Hippocampal formation (tissue), 2 donors: ENCODE data around the gene BRSK2.

Source experiments
- DNase-seq, 2 donors: peaks; one replicate each; lab custom pipeline; 2025; lab: John Stamatoyannopoulos, UW

BRSK2 gene

DNA sequence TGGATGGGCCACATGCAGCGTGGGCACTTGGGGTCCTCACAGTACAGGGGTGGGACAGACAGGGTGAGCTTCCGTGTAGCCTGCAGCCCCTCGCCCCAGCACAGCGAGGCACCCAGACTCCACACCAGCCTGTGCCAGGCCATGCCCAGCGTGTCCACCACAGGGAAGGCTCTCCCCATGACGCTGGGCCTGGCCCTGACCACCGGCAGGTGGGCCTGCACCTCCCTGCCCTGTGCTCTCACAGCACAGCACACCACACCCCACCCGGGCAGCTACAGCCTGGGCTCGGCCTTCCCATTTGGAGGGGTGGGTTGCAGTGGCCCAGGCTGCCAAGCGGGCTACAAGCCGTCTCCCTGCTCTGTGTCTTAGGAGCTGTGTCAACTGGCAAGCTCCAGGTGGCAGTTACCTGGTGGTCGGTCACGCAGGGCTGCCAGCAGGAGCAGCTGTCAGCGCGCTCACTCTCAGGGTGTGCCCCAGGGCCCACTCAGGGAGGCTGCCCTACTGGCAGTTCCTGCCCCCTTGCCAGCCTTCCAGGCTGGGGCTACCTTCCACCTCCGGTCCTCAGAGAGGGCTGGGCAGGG, 92.2 kb downstream of the BRSK2 start:
- DNase-seq, result no peak

DNA sequence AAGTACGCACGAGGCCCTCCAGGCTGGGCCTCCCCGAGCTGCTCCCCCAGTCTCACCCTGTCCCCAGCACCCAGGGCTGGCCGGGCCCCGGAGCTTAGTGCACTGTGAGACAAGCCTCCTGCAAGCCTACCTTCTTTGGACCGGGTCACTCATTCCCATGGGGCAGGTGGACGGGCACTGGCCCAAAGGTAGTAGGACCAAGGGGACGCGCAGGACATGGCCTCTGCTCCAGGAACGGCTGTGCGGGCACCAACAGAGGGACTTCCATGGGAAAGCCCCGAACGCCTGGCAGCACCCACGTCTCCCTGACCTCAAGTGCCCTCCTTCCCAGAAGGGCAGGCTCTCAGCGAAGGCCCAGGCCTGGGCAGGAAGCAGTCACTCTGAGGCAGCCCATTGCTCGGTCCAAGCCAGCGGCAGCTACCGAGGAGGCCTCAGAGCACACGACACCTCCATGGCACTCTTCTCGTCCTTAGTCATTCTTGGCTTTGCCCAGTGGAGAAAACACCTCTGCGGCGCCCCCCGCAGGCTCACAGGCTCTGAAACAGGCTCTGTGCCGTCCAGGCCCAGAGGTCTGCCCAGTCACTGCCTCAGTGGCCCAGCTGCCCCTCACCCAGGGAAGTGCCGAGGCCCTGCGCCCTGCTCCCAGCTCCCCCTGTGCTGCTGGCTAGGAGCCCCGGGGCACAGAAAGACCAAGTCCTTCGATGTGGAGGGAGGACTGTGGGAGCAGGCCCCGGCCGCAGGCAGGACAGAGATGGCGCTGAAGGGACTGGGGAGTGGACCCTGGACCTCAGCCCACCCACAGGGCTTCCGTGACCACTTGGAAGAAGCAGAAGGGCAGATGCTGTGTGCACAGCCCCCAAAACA, 93.1 kb downstream of the BRSK2 start:
- DNase-seq, result no peak

DNA sequence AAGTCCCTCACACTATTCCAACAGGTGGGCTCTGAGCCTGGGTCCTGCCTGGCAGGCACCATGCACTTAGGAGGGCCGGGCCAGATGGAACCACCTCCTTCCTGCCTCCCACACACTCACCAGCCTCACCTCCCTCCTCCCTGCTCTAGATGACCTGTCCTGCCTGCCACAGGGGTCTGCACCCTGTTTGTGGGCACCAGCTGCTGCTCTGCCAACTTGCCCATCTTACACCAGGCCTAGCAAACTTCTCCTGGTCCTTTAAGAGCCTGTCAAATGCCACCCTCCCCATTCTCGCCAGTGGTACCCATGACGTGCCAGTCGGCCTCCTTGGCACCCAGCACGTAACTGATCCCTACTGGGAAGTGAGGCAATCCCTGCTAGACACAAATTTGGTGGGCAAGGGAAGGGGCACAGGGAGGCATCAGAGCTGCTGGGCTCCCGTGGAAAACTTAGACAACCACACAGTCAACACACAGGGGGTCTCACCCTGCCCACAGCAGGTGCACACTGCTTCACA, 93.8 kb downstream of the BRSK2 start:
- no peak for DNase-seq

DNA sequence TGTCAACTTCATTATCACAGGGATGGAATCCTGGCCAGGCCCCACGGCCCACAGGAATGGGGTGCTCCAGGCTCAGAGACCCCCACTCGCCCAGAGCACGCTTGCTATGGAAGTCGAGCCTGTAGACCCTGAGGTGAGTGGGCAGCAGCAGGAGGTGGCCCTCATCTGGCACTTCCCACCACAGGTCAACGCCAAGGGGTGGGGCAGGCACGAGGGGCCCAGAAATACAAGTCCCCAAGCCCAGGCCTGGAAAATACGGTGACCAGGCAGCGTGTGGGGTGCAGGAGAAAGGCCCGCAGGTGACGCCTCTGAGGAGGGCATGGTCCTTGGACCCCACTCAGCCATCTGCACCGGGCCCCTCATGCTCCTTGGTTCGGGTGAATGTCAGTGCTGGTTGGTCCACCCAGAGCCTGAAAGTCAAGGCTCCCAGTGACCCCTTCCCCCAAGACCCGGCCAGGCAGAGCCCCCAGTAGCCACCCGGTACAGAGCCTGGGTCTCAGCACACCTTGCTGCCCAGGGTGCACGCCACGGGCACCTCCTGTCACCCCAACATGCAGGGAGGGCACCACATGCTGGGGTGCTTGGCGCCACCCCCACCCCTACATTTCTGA, 94.4 kb downstream of the BRSK2 start:
- DNase-seq, result no peak

DNA sequence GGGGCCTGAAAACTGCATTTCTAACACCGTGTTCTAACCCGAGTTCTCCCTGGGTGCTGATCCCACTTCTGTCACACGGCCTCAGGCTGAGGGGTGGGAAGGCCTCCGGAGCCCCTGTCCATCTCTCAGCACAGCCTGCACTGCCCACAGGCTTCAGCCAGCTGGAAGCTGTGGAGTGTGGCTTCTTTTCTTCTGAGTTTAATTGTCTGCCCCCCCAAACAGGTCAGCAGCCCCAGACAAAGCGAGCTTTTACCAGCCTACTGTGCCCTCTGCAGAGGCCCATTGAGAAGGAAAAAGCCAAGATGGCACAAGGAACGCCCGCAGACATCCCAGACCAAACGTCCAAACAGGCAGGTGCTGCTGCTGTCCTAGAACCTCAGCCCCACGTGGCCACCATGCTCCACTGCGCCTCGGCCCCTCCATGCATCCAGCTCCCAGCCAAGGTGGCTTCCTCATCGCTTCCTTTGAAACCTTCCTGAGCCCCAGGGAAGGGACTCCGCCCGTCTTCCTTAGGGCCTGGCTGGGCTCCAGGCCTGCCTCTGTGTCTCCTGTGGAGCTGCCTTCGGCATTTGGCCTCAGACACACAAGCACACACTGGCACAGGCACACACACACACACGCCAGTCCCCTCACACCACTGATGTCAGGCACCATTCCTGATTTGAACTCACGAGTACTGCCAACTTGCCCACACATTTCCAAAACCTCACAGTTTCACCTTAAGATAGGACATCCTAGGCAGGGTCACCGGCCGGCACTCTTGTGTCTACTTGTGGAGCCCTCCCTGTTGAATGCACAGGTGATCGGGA, 95.2 kb downstream of the BRSK2 start:
- no peak for DNase-seq

DNA sequence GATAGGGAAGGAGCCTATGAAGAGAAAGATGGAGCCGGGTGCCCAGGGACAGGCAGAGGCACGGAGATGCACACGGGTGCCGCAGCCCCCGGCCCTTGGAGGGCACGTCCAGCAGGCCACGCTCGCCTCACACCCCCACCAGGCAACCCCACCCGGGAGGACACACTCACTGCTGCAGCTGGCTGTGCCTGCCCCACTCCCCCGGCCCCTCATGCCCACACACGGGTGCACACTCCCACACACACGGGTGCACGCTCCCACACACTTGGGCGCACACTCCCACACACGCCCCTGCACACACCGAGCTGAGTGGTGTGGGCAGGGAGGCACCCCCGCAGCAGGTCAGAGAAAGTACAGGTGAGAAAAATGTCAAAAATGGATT, 95.8 kb downstream of the BRSK2 start:
- no peak for DNase-seq

DNA sequence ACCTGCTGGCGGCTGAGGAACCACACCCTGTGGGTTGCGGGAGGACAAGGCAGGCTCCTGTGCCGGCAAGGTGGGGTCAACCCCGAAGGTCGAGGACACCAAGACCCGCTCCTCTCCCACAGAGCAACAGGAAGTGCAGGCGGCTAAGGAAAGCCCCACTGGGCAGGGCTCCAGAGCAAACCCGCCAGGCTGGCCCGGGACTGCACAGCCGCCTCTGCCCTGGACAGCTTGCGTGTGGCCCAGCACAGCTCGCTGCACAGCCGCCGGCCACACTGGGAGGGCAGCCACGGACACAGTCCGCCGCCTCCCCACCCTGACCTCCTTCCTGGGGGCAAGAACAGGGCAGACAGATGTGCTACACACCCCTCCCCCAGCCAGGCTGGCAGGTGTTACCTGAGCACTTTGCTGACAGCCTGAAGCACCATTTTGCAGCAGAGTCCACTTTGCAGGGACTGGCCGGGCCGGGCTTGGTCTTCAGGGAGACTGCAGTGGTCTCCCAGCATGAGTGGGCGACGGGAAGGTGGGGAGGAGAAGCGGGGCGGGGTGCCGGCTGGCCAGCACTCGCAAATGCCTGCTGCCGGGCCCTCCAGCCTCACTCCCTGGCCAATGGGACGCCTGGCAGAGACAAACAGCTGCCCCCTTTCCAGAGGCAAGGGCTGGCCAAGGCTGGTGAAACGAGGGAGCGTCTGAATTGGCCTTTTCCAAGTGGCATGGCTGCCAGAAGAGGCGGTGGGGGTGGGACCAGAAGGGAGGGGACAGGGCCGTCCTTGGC, 96.5 kb downstream of the BRSK2 start, which contains the start of gene MOB2:
Gene MOB2 (minus strand): TSS at position 726 of the 772 bp plus-strand sequence. CDS start 223 bp downstream, at position 503.
- peak; percentile 2 to 35 for DNase-seq

DNA sequence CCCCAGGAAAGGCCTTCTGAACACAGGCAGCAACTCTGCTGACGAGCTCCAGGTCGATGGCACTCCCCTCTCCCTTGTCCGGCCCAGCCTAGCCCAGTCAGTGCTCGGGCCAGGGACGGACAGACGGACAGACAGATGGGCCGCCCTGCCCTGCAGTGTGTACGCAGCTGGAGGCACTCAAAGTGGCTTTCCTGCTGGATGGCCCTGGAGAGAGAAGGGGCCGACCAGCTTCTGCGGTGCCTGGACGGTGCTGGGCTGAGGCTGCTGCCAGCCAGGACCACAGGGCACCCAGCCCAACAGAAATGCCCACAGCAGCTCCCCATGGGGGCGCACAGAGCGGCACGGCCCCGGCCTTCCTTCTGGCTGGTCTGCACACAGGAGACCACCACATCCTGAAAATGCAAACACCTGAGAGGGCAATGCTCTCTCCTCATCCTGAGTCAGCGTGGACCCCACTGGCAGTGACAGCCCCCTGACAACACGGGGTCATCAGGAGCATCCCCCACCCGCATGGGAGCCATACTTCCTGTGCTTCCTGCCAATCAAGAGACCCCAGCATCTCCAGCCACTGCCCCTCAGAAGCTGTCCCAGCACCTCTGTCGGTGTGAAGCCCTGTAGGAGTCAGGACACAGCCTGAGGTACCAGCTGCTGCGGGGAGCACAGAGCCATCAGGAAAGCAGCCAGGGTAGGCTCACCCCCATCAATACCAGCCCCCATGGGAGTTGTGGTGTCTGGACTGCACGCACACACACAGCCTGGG, 97.5 kb downstream of the BRSK2 start:
- no peak for DNase-seq

DNA sequence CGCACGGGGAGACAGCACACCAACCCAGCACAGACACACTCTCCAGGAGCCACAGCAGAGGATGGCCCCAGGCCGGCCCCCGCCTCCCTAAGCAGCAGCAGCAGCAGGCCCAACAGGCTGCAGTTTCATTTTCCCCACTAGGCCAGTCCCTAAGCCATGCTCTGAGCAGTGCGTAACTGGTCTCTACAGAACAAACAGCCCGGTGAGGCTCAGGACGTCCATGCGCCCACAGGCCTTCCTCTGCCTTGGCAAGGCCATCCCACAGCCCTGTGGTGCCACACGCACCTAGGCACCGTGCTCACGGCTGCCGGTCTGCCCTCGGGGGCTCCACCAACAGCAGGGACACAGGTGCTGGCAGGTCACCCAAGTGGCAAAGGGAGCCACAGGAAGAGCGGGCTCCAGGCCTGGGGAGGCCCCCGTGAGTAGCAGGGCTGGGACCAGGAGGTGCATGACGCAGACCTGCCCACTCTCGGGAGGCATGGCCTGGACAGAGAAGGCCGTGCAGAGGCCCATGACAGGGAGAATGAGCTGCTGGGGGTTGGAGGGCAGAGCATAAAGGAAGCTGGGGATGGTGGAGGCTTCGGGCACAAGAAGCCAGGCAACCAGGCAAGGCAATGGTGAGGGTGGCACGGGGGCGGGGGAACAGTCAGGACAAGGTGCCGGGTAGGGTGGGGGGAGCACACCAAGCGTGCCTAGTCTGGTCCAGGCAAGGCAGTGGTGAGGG, 98.3 kb downstream of the BRSK2 start:
- DNase-seq, result no peak

DNA sequence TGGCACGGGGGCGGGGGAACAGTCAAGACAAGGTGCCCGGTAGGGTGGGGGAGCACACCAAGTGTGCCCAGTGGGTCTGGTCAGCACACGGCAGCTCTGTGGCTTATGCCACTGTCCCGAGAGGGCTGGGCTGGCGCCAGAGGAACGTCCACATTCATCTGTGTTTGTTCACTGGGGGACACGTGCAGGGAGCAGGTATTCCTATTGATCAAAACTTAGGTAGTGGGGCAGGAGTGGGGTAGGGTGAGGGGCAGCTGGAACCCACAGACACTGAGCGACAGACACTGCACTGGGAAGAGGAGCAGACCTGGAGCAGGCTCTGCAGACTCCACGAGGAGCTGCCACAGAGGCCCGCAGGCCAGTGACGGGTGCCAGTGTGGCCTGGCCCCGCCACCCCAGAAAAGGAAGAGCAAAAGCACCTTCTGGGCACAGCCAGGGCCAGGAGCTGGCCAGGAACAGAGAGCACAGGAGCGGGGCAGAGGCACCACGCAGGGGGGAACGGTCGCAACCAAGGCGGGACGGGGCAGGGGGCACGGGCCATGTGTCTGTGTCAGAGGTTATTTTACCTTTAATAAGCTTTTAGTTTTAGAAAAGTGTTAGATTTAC, 98.9 kb downstream of the BRSK2 start:
- DNase-seq, result no peak

DNA sequence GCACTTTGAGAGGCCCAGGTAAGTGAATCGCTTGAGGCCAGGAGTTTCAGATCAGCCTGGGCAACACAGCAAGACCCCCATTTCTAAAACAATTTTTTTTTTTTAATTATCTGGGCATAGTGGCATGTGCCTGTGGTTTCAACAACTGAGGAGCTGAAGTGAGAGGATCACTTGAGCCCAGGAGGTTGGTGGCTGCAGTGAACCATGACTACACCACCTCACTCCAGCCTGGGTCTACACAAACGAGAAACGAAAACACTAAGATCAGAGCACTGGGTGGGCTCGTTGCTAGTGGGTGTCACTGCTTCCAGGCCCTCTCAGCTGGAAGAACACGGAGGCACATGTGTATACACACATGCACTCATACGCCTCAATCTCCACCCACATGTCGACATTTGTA, 100.9 kb downstream of the BRSK2 start:
- no peak for DNase-seq

DNA sequence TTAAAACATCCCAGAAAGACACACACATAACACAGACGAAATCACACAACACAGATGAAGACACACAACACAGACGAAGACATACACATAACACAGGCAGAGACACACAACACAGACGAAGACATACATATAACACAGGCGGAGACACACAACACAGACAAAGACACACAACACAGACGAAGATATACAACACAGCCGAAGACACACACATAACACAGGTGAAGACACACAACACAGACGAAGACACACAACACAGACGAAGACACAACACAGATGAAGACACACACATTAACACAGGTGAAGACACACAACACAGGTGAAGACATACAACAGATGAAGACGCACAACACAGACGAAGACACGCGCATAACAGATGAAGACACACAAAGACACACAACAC, 101.6 kb downstream of the BRSK2 start:
- no peak for DNase-seq

DNA sequence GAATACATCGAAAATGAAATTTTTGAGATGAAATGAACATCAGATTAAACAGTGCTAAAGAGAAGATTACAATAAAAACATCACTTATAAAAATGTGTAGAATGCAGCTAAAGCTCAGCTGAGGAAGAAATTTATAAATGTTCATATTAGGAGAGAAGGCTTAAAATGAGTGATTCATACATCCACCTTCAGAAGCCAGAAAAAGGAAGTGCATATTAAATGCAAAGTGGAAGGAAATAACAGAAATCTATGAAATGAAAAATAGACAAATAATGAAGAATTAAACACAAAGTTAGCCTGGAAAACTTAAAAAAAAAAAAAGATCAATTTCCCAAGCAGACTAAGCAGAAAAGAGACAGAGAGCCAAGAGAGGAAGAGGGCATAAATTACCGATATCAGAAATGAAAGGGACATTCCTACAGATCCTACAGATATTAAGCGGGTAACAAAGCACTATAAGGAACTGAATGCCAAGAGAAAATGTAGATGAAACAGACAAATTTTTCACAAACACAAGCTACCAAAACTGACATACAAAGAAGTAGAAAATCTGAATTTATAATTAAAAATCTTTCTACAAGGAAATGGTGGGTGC, 104.0 kb downstream of the BRSK2 start:
- DNase-seq, result no peak

DNA sequence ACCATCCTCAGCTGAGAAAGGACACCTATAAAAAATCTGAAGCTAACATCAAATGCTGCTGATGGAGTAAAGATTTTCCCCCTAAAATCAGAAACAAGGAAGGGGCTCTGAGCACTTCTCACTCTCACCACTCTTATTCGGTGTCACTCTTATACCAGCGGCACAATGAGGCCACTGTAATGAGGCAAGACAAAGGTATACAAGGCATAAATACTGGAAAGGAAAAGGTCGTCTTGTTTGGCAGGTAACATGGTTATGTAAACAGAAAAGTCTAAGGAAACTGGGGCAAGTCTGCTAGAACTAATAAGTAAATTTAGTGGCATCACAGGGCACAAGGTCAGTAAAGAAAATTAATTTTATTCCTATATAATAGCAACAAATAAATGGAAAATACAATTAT, 104.9 kb downstream of the BRSK2 start:
- no peak for DNase-seq

DNA sequence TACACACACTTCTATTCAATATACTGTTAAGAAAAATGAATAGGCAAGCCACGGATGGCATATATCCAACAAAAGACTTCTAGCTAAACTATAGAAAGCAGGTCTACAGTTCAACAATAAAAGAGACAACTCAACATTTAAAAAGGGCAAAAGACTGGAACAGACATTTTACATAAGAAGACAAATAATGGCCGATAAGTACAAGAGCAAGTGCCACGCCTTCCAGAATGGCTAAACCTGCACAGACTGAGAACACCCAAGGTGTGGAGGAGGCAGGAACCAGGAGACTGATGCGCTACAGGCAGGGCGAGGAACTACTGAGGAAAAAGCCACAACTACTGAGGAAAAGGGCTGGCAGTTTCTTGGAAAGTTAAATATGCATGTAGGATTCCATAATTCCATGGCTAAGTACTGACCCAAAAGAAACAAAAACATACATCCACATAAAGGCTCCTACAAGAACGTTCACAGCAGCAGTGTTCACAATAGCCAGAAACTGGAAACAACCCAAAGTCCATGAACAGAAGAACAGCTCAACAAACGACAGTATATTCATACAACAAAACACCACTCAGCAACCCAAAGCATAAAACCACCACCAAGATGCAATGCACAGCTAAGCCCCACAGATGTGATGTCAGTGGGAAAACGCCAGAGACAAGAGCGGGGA, 106.5 kb downstream of the BRSK2 start:
- DNase-seq, result peak in 1 of 2 donors; percentile 0

DNA sequence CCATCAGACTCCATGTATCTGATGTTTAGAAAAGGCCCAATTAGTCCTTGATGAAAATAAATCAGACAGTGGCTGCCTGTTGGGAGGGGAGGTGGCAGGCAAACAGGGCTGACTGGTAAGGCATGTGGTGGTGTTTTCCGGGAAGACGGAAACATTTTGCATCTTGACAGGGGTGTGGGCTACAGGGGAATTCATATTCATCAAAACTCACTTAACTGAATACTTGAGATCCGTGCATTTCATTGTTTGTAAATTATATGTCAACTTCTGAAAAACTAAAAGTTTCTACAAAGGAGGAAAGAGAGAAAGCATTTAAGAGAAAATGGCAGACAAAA, 107.0 kb downstream of the BRSK2 start:
- DNase-seq, result no peak

DNA sequence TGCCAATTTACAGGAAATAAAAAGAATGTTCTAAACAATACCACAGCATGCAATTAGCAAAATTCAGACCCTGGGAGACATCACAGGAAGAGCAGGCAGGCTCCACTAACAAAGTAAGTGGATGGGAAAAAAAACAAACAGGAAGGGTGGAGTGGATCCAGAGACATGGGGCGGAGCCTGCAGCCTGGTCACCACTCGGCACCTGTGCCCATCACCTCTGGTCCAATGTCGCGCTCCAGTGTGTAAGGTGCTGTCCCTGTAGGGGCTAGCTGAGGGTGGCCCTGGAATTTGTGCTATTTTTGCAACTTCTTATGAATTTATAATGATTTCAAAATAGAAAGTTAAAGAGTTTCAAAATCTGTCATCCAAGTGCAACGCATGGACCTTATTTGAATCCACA, 107.9 kb downstream of the BRSK2 start:
- no peak for DNase-seq

DNA sequence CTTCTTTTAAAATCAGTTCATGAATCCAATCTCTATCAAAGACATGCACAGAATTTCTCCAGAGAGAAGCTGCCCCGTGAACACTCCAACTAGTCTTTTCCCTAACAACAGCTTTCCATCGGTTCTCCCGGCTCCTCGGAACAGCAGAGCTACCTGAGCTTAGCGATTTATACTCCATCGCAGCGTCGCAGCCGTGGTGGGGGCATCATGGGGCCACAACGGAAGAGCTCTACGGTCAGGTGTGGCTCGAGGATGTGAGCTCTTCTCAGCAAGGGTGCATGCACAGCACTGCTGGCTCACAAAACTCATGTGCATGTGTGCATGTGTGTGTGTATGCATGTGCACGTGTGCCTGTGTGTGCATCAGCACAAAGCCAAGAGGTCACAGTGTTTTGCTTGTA, 108.5 kb downstream of the BRSK2 start:
- DNase-seq, result no peak
